Measurements from ENCODE around the gene OSTN.

- TF ChIP-seq CTCF (conservative IDR thresholded peaks at IDR 0.05; ENCODE audit: low read depth, low read length) (no peak), EZH2 (IDR thresholded peaks at IDR 0.05; ENCODE audit: low read length, unreplicated experiment) (no peak)
Observed at GRCh38 chr3:191210032-191210431, 11.0 kb downstream of the OSTN start.

All from PC-3 (cell line).